IMR-90 (cell line): Measurements from ENCODE around the gene LGALS13. TPM values are rescaled to one million over a fixed set of nuclear protein-coding genes. Genes with fewer than 3 reads are reported as not detected.

ENCODE experiments used
- ATAC-seq: fragments of 200-7000 bp; cut with Tn5 transposase; 2 replicates; pipeline ENCODE4 v1.9.1; 2020; ENCODE audit warnings: low read depth, mild to moderate bottlenecking, moderate library complexity
- BruUV-seq: library from RNA; stranded (reverse); fragments of 400-500 nt; replicated peaks from 2 replicates; lab custom pipeline; 2021; lab: Mats Ljungman, UMichigan
- CTCF ChIA-PET: fragments of 300-600 bp; formaldehyde crosslinking; extraction: SDS; loops from one replicate; lab custom pipeline; 2021; ENCODE audit warnings: antibody characterized with exemption; lab: Yijun Ruan, JAX
- POLR2A ChIA-PET: fragments of 300-600 bp; sonication (Branson Sonifier 250); formaldehyde crosslinking; loops from one replicate; lab custom pipeline; 2022; ENCODE audit warnings: antibody characterized with exemption; ENCODE audit not compliant: unreplicated experiment; lab: Charles Lee
- DNase-seq: peaks from one replicate; pipeline ENCODE4 v3.0.0; 2013
- H2AFZ ChIP-seq: replicated peaks from 2 replicates; pipeline ENCODE3; 2013; ENCODE audit warnings: low read length, mild to moderate bottlenecking; ENCODE audit not compliant: poor library complexity
- H2AK5ac ChIP-seq: 2 replicates; pipeline ENCODE4 v1.6.1; 2013; ENCODE audit warnings: low read depth, low read length, inconsistent platforms
- H2AK9ac ChIP-seq: replicated peaks from 2 replicates; pipeline ENCODE3; 2013; ENCODE audit warnings: mild to moderate bottlenecking, low read depth, low read length, moderate library complexity; ENCODE audit not compliant: poor library complexity
- H2BK120ac ChIP-seq: 2 replicates; pipeline ENCODE4 v1.6.1; 2013; ENCODE audit warnings: low read depth, low read length, inconsistent platforms
- H2BK15ac ChIP-seq: 3 replicates; pipeline ENCODE4 v1.6.1; 2013; ENCODE audit warnings: low read depth, low read length, inconsistent platforms
- H2BK20ac ChIP-seq: 2 replicates; pipeline ENCODE4 v1.6.1; 2013; ENCODE audit warnings: low read depth, mild to moderate bottlenecking, inconsistent platforms, low read length, moderate library complexity
- H2BK5ac ChIP-seq: 2 replicates; pipeline ENCODE4 v1.6.1; 2013; ENCODE audit warnings: mild to moderate bottlenecking, low read depth, low read length, inconsistent platforms; ENCODE audit not compliant: poor library complexity, severe bottlenecking
- H3K14ac ChIP-seq: replicated peaks from 2 replicates; pipeline ENCODE4 v1.6.1; 2013; ENCODE audit warnings: low read depth, low read length, inconsistent platforms
- H3K18ac ChIP-seq: 2 replicates; pipeline ENCODE4 v1.6.1; 2013; ENCODE audit warnings: low read depth, low read length, control low read depth
- H3K23ac ChIP-seq: 2 replicates; pipeline ENCODE4 v1.6.1; 2013; ENCODE audit warnings: low read depth, low read length, inconsistent platforms
- H3K27ac ChIP-seq: 2 replicates; pipeline ENCODE4 v1.5.1; 2013; ENCODE audit warnings: mild to moderate bottlenecking, control low read depth, low read length; ENCODE audit not compliant: insufficient read depth
- H3K27me3 ChIP-seq: 2 replicates; pipeline ENCODE4 v1.6.1; 2013; ENCODE audit warnings: low read length; ENCODE audit not compliant: control insufficient read depth, insufficient read depth
- H3K36me3 ChIP-seq: 2 replicates; pipeline ENCODE4 v1.6.1; 2013; ENCODE audit warnings: low read length, mixed read lengths; ENCODE audit not compliant: control insufficient read depth, insufficient read depth
- H3K4ac ChIP-seq: 2 replicates; pipeline ENCODE4 v1.6.1; 2013; ENCODE audit warnings: low read depth, low read length, inconsistent platforms
- H3K4me1 ChIP-seq: 2 replicates; pipeline ENCODE4 v1.6.1; 2013; ENCODE audit warnings: low read length, mixed read lengths; ENCODE audit not compliant: control insufficient read depth, insufficient read depth
- H3K4me2 ChIP-seq: 2 replicates; pipeline ENCODE4 v1.6.1; 2013; ENCODE audit warnings: low read depth, mild to moderate bottlenecking, control low read depth, low read length, moderate library complexity
- H3K4me3 ChIP-seq: 2 replicates; pipeline ENCODE4 v1.5.1; 2013; ENCODE audit warnings: low read depth, mild to moderate bottlenecking, control low read depth, low read length, moderate library complexity; ENCODE audit not compliant: insufficient read depth
- H3K56ac ChIP-seq: 2 replicates; pipeline ENCODE4 v1.6.1; 2013; ENCODE audit warnings: low read length, inconsistent platforms; ENCODE audit not compliant: insufficient read depth; ENCODE audit errors: extremely low read depth
- H3K79me1 ChIP-seq, 2 experiments: 2 replicates each; pipeline ENCODE4 v1.6.1; 2013; ENCODE audit warnings: low read length in 2 of 2, inconsistent platforms in 1 of 2, low read depth in 1 of 2
- H3K9ac ChIP-seq: 2 replicates; pipeline ENCODE4 v1.6.1; 2013; ENCODE audit warnings: low read depth, low read length, control low read depth
- H3K9me1 ChIP-seq: 2 replicates; pipeline ENCODE4 v1.6.1; 2013; ENCODE audit warnings: low read length, inconsistent platforms; ENCODE audit not compliant: insufficient read depth
- H3K9me3 ChIP-seq: 2 replicates; pipeline ENCODE4 v1.6.1; 2013; ENCODE audit warnings: low read length; ENCODE audit not compliant: control insufficient read depth, insufficient read depth
- H4K20me1 ChIP-seq: 2 replicates; pipeline ENCODE4 v1.6.1; 2013; ENCODE audit warnings: low read length, inconsistent platforms; ENCODE audit not compliant: insufficient read depth
- H4K5ac ChIP-seq: 2 replicates; pipeline ENCODE4 v1.6.1; 2013; ENCODE audit warnings: mild to moderate bottlenecking, low read depth, low read length, control low read depth
- H4K8ac ChIP-seq, 2 experiments: 2 replicates each; pipeline ENCODE4 v1.6.1; 2013; ENCODE audit warnings: low read depth in 2 of 2, low read length in 2 of 2, control low read depth in 1 of 2, inconsistent platforms in 1 of 2
- H4K91ac ChIP-seq: 2 replicates; pipeline ENCODE4 v1.6.1; 2013; ENCODE audit warnings: low read depth, low read length, inconsistent platforms; ENCODE audit not compliant: insufficient read depth
- BHLHE40 ChIP-seq: fragments of 150-350 bp; IDR thresholded peaks from 2 replicates; pipeline ENCODE4 v1.6.1; 2016; ENCODE audit warnings: mild to moderate bottlenecking, low read depth, low read length
- CEBPB ChIP-seq: IDR thresholded peaks from 2 replicates; pipeline ENCODE4 v1.6.1; 2012; ENCODE audit warnings: low read depth, low read length, improper control_type of control experiment
- CHD1 ChIP-seq: IDR thresholded peaks from 2 replicates; pipeline ENCODE4 v1.6.1; 2012; ENCODE audit warnings: low read depth, low read length, improper control_type of control experiment
- CTCF ChIP-seq: conservative IDR thresholded peaks from 2 replicates; pipeline ENCODE4 v1.5.1; 2012; ENCODE audit warnings: mild to moderate bottlenecking, low read depth, low read length, improper control_type of control experiment
- FOS ChIP-seq: fragments of 150-350 bp; IDR thresholded peaks from 2 replicates; pipeline ENCODE4 v1.6.1; 2016; ENCODE audit warnings: low read depth, low read length
- MAFK ChIP-seq: IDR thresholded peaks from 2 replicates; pipeline ENCODE4 v1.6.1; 2012; ENCODE audit warnings: low read depth, low read length, improper control_type of control experiment
- MAZ ChIP-seq: IDR thresholded peaks from 2 replicates; pipeline ENCODE4 v1.6.1; 2012; ENCODE audit warnings: low read depth, mild to moderate bottlenecking, low read length, improper control_type of control experiment, moderate library complexity, borderline replicate concordance
- MXI1 ChIP-seq: IDR thresholded peaks from 2 replicates; pipeline ENCODE4 v1.6.1; 2012; ENCODE audit warnings: low read depth, mild to moderate bottlenecking, low read length, moderate library complexity, borderline replicate concordance
- NFE2L2 ChIP-seq: fragments of 150-350 bp; IDR thresholded peaks from 2 replicates; pipeline ENCODE4 v1.6.1; 2016; ENCODE audit warnings: low read depth, mild to moderate bottlenecking, low read length
- RAD21 ChIP-seq: IDR thresholded peaks from 2 replicates; pipeline ENCODE4 v1.6.1; 2012; ENCODE audit warnings: low read length, improper control_type of control experiment
- RCOR1 ChIP-seq: IDR thresholded peaks from 2 replicates; pipeline ENCODE4 v1.6.1; 2012; ENCODE audit warnings: mild to moderate bottlenecking, low read length, improper control_type of control experiment; ENCODE audit not compliant: insufficient replicate concordance
- RFX5 ChIP-seq: IDR thresholded peaks from 2 replicates; pipeline ENCODE4 v1.8.0; 2012; ENCODE audit warnings: low read depth, mild to moderate bottlenecking, low read length, moderate library complexity
- SMC3 ChIP-seq: fragments of 150-350 bp; IDR thresholded peaks from 2 replicates; pipeline ENCODE4 v1.6.1; 2016; ENCODE audit warnings: low read depth, mild to moderate bottlenecking, antibody characterized with exemption, low read length, moderate library complexity
- USF2 ChIP-seq: fragments of 150-350 bp; IDR thresholded peaks from 2 replicates; pipeline ENCODE4 v1.6.1; 2017; ENCODE audit warnings: mild to moderate bottlenecking, antibody characterized with exemption, low read length, low read depth
- WGBS, 2 experiments: methylation state at CpG; one replicate each; pipeline versions ENCODE4 v1.1.5 to v1.1.7; 2013; ENCODE audit warnings: missing lambda C conversion rate in 2 of 2; ENCODE audit not compliant: insufficient read length in 1 of 2; ENCODE audit errors: extremely low coverage in 2 of 2; 5-methylcytosine and 5-hydroxymethylcytosine counted together
- dilution Hi-C: fragments of 300-500 bp; cut with HindIII; formaldehyde crosslinking; loops from one replicate; pipeline ENCODE4 v1.14.3; 2018; ENCODE audit warnings: low sequenced_read_pairs; ENCODE audit not compliant: unreplicated experiment
- in situ Hi-C: fragments of 300-500 bp; cut with MboI; formaldehyde crosslinking; loops from 3 replicates; pipeline ENCODE4 v1.14.3; 2019; ENCODE audit warnings: low sequenced_read_pairs, inconsistent platforms, mixed read lengths
- intact Hi-C: fragments of 100-400 bp; cut with micrococcal nuclease; formaldehyde crosslinking; loops from 2 replicates; pipeline ENCODE4 v1.10.0; 2022
- polyA plus RNA-seq, 3 experiments: library from polyadenylated mRNA; depleted of rRNA; stranded (reverse); fragments of >200 nt; gene quantifications; 2 replicates each; pipeline ENCODE4 v1.2.3, GENCODE V29; 2012; ENCODE audit warnings: low replicate concordance in 1 of 3
- total RNA-seq: library from RNA; depleted of rRNA; stranded (reverse); fragments of >200 nt; gene quantifications from 2 replicates; pipeline ENCODE4 v1.2.3, GENCODE V29; 2012

The LGALS13 gene
- total and polyA plus RNA-seq, 2 of the 4 experiments (the other 2 are of a cell fraction) = not detected

GRCh38 chr19:39555883-39556282 lies 46.4 kb upstream of the LGALS13 start:
- Histone ChIP-seq H2BK15ac (no peak overlapping the region), H4K5ac (no peak overlapping the region), H3K36me3 (no peaks in the 10 kb centered on the region), H3K4me3 (no peak overlapping the region), H4K20me1 (no peaks in the 10 kb centered on the region), H3K4me2 (no peak overlapping the region), H3K27ac (no peak overlapping the region), H2BK5ac (no peak overlapping the region), H3K27me3 (peaks cover 14% of the 10 kb centered on the region), H3K9ac (no peak overlapping the region), H2AFZ (no peak overlapping the region), H3K9me3 (no peaks in the 10 kb centered on the region), H4K8ac (no peak overlapping the region), H3K18ac (no peak overlapping the region), H3K23ac (no peak overlapping the region), H3K4ac (no peak overlapping the region), H3K9me1 (no peaks in the 10 kb centered on the region), H2AK9ac (no peak overlapping the region), H2BK20ac (no peak overlapping the region), H3K4me1 (no peaks in the 10 kb centered on the region), H4K91ac (no peak overlapping the region), H2AK5ac (no peak overlapping the region), H3K14ac (no peak overlapping the region), H3K79me1 (no peaks in the 10 kb centered on the region), H3K56ac (no peak overlapping the region), H2BK120ac (no peak overlapping the region)
- TF ChIP-seq RFX5 = no peak
- no peak for TF ChIP-seq FOS
- no peak for TF ChIP-seq NFE2L2
- TF ChIP-seq MXI1 = no peak
- TF ChIP-seq CEBPB = no peak
- no peak for TF ChIP-seq SMC3
- TF ChIP-seq RAD21 = no peak
- no peak for TF ChIP-seq MAFK
- TF ChIP-seq RCOR1 = no peak
- no peak for TF ChIP-seq CTCF
- no peak for TF ChIP-seq CHD1
- no peak for TF ChIP-seq MAZ
- no peak for TF ChIP-seq USF2
- no peak for TF ChIP-seq BHLHE40
- ATAC-seq (no peak), DNase-seq (no peak)
- dilution Hi-C loops (no loop called here), in situ Hi-C loops (loop anchor here (10.0 kb wide), 1 partner anchor 119 kb away; no protein-coding TSS in a partner anchor), intact Hi-C loops (no loop called here)
- no TSS peak for BruUV-seq
- WGBS, 2 experiments = no CpG with 5 or more reads among the region's 1 CpG
- POLR2A ChIA-PET = no interaction called here
- CTCF ChIA-PET = no interaction called here
